GM12878 (cell line): ENCODE measurements around the gene INHBC. TPM values are rescaled to one million over a fixed set of nuclear protein-coding genes. Genes with fewer than 3 reads are reported as not detected.
"Not testable (repeated sequence)": the region's sequence is repeated elsewhere in the genome, so short reads cannot be mapped to it uniquely, and the experiment has no call there.

ENCODE experiments used
- ATAC-seq: fragments of 200-7000 bp; cut with Tn5 transposase; 3 replicates; pipeline ENCODE4 v1.9.1; 2020; ENCODE audit warnings: mild to moderate bottlenecking, moderate library complexity
- BruUV-seq: library from RNA; stranded (reverse); fragments of 400-500 nt; replicated peaks from 2 replicates; lab custom pipeline; 2021; lab: Mats Ljungman, UMichigan
- CTCF ChIA-PET: fragments of 300-600 bp; sonication (Branson Sonifier 250); formaldehyde crosslinking; extraction: SDS; loops from one replicate; lab custom pipeline; 2021; ENCODE audit warnings: inconsistent platforms; lab: Yijun Ruan, JAX
- POLR2A ChIA-PET: fragments of 350-600 bp; formaldehyde crosslinking; extraction: SDS; loops from one replicate; lab custom pipeline; 2021; ENCODE audit warnings: inconsistent platforms; lab: Charles Lee
- RAD21 ChIA-PET: fragments of 300-600 bp; sonication (Branson Sonifier 250); formaldehyde crosslinking; loops from one replicate; lab custom pipeline; 2023; ENCODE audit warnings: antibody characterized with exemption; ENCODE audit not compliant: unreplicated experiment; lab: Charles Lee
- SMC1A ChIA-PET: fragments of 300-600 bp; sonication (Branson Sonifier 250); formaldehyde crosslinking; loops from one replicate; lab custom pipeline; 2023; ENCODE audit not compliant: unreplicated experiment, uncharacterized antibody; lab: Charles Lee
- DNase-seq: peaks from one replicate; pipeline ENCODE4 v3.0.0-alpha.2; 2011; ENCODE audit warnings: low read depth, low spot score
- FAIRE-seq: peaks from 3 replicates; lab custom pipeline; 2011; peaks lifted over from hg19 to GRCh38; lab: Jason Lieb, UNC
- H2AFZ ChIP-seq: 2 replicates; pipeline ENCODE4 v1.6.0; 2011; ENCODE audit warnings: low read depth, low read length, control low read depth; ENCODE audit not compliant: control insufficient read depth
- H3K27ac ChIP-seq: 2 replicates; pipeline ENCODE4 v1.5.1; 2011; ENCODE audit warnings: control low read depth; ENCODE audit not compliant: control insufficient read depth, insufficient read depth
- H3K27me3 ChIP-seq, 2 experiments: replicated peaks in 1 of 2; 2 replicates each; pipeline versions ENCODE4 v1.6.0 to v1.6.1; 2011; ENCODE audit warnings: low read length in 1 of 2; ENCODE audit not compliant: control insufficient read depth in 2 of 2, insufficient read depth in 2 of 2
- H3K36me3 ChIP-seq, 2 experiments: 2 replicates each; pipeline ENCODE4 v1.5.1; 2011; ENCODE audit warnings: low read length in 1 of 2; ENCODE audit not compliant: control insufficient read depth in 2 of 2, insufficient read depth in 2 of 2
- H3K4me1 ChIP-seq: 2 replicates; pipeline ENCODE4 v1.6.1; 2011; ENCODE audit warnings: mild to moderate bottlenecking, low read length, moderate library complexity, mixed read lengths; ENCODE audit not compliant: control insufficient read depth, insufficient read depth
- H3K4me2 ChIP-seq: 2 replicates; pipeline ENCODE4 v1.6.0; 2011; ENCODE audit warnings: control low read depth; ENCODE audit not compliant: control insufficient read depth, insufficient read depth
- H3K4me3 ChIP-seq: fragments of 200-600 bp; sonication (generic); 2 replicates; pipeline ENCODE4 v1.5.1; 2016
- H3K79me2 ChIP-seq: 2 replicates; pipeline ENCODE4 v1.6.0; 2011; ENCODE audit warnings: low read length; ENCODE audit not compliant: control insufficient read depth, insufficient read depth
- H3K9ac ChIP-seq: 2 replicates; pipeline ENCODE4 v1.8.0; 2011; ENCODE audit warnings: low read length, control low read depth, mixed read lengths; ENCODE audit not compliant: control insufficient read depth, insufficient read depth
- H3K9me3 ChIP-seq: replicated peaks from 3 replicates; pipeline ENCODE4 v1.5.1; 2011; ENCODE audit warnings: mild to moderate bottlenecking, low read length; ENCODE audit not compliant: control insufficient read depth, insufficient read depth
- H4K20me1 ChIP-seq: 2 replicates; pipeline ENCODE4 v1.6.0; 2011; ENCODE audit not compliant: control insufficient read depth, insufficient read depth
- CBX5 ChIP-seq: sonication (generic); IDR thresholded peaks from 2 replicates; pipeline ENCODE4 v1.6.1; 2016; ENCODE audit warnings: low read depth, moderate library complexity, mild to moderate bottlenecking, inconsistent platforms
- RUNX3 ChIP-seq: IDR thresholded peaks from 2 replicates; pipeline ENCODE4 v1.6.1; 2012; ENCODE audit warnings: low read length, inconsistent platforms
- ZNF217 ChIP-seq: fragments of 450-650 bp; IDR thresholded peaks from 2 replicates; pipeline ENCODE4 v1.6.1; 2017; ENCODE audit warnings: antibody characterized with exemption, mild to moderate bottlenecking
- WGBS: methylation state at CpG from one replicate; pipeline ENCODE4 v1.1.6; 2016; ENCODE audit warnings: low lambda C conversion rate; ENCODE audit not compliant: insufficient replicate concordance, insufficient coverage; ENCODE audit errors: missing lambda C conversion rate; 5-methylcytosine and 5-hydroxymethylcytosine counted together
- in situ Hi-C: fragments of 300-500 bp; cut with MboI; formaldehyde crosslinking; loops from 9 replicates; pipeline ENCODE4 v1.14.3; 2018; ENCODE audit warnings: mixed read lengths
- intact Hi-C: fragments of 100-400 bp; cut with micrococcal nuclease; formaldehyde crosslinking; loops from one replicate; pipeline ENCODE4 v1.14.2; 2022; ENCODE audit not compliant: unreplicated experiment
- polyA plus RNA-seq, 11 experiments: library from polyadenylated mRNA; depleted of rRNA in 4 of 11; unstranded in 6 of 11; stranded (reverse) in 5 of 11; fragments of >200 nt; fragmentation: Nextera tagmentation in 4 of 11; fragmentation: Illumina TruSeq in 1 of 11; extraction: Ambion mirVana in 4 of 11; extraction: Trizol in 1 of 11; gene quantifications; 1 replicate in 1 of 11; 2 replicates in 10 of 11; pipeline versions ENCODE4 v1.2.1 to v1.2.3, GENCODE V29; 2011 to 2016; ENCODE audit warnings: inconsistent platforms in 2 of 11, missing spikeins in 2 of 11, low read depth in 1 of 11
- total RNA-seq, 4 experiments: library from RNA; depleted of rRNA in 3 of 4; stranded (reverse); fragments of >200 nt in 3 of 4; fragmentation: Illumina TruSeq in 1 of 4; extraction: Trizol in 1 of 4; gene quantifications; 2 replicates each; pipeline versions ENCODE4 v1.2.1 to v1.2.3, GENCODE V29; 2013 to 2021
- TF ChIP-seq, protein P1 (sequence below): fragments of 450-650 bp; IDR thresholded peaks from 2 replicates; pipeline ENCODE4 v1.6.1; 2014; ENCODE audit warnings: mild to moderate bottlenecking

The INHBC gene
- total and polyA plus RNA-seq, 10 of the 15 experiments (the other 5 are each of a cell fraction or from before 2014, with no cell fraction given): 0.04 to 0.22 (median 0.13) TPM; not detected in 5

DNA sequence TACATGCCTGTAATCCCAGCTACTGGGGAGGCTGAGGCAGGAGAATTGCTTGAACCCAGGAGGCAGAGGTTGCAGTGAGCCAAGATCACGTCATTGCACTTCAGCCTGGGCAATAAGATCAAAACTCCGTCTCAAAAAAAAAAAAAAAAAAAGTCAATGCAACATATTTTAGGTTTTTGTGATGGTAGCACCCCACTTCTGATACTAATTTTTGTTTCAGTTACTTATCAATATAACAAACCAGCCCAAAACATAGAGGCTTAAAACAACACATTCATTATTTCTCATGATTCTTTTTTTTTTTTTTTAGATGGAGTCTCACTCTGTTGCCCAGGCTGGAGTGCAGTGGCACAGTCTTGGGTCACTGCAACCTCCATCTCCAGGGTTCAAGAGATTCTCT lies 6.8 kb downstream of the INHBC start:
- intact Hi-C loops, H3K79me2 ChIP-seq, DNase-seq, H3K9me3 ChIP-seq, H3K4me1 ChIP-seq, FAIRE-seq, H3K36me3 ChIP-seq, H3K9ac ChIP-seq, H4K20me1 ChIP-seq, ATAC-seq, H3K27me3 ChIP-seq, in situ Hi-C loops, BruUV-seq, H3K27ac ChIP-seq, H3K4me3 ChIP-seq, H2AFZ ChIP-seq, RAD21 ChIA-PET, H3K4me2 ChIP-seq: not testable (repeated sequence)
- SMC1A ChIA-PET: interaction anchor here (2.0 kb wide), 1 partner anchor 11 kb away, joined by 7 read pairs; no protein-coding TSS in a partner anchor
- 0% methylated on average over 1 of the region's 2 CpGs for WGBS
- POLR2A ChIA-PET: interaction anchor here (1.0 kb wide), 1 partner anchor 11 kb away, joined by 3 read pairs; no protein-coding TSS in a partner anchor
- CTCF ChIA-PET: interaction anchor here (6.3 kb wide), 1 partner anchor 13 kb away, joined by 49 read pairs; the partner anchor contains the start of gene INHBE

DNA sequence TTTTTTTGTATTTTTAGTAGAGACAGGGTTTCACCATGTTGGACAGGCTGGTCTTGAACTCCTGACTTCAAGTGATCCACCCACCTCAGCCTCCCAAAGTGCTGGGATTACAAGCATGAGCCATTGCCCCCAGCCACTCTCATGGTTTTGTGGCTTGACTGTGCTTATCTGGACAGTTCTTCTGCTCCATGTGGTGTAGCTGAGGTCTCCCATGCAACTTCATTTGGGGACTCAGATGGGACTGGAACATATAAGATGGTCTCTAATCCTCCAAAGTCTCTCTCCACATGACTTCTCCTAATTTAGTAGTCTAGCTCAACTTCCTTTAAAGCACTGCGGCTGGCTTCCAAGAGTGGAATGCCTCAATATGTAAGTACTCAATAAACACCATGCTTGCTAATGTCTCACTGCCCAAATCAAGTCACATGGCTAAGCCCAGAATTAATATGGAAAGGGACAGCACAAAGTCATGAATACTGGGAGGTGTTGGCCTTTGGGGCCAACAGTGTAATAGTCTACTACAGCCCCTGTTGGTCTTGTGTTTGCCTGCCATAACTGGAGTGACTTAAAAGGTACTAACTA lies 7.4 kb downstream of the INHBC start:
- H3K79me2 ChIP-seq: no peaks in the 10 kb centered on the region
- no peaks in the 10 kb centered on the region for H3K27me3 ChIP-seq
- no peaks in the 10 kb centered on the region; the same call in 1 of the 3 replicates for H3K9me3 ChIP-seq
- in situ Hi-C loops: no loop called here
- TF ChIP-seq RUNX3 (no peak), CBX5 (no peak), ZNF217 (no peak)
- TF ChIP-seq, protein P1, sequence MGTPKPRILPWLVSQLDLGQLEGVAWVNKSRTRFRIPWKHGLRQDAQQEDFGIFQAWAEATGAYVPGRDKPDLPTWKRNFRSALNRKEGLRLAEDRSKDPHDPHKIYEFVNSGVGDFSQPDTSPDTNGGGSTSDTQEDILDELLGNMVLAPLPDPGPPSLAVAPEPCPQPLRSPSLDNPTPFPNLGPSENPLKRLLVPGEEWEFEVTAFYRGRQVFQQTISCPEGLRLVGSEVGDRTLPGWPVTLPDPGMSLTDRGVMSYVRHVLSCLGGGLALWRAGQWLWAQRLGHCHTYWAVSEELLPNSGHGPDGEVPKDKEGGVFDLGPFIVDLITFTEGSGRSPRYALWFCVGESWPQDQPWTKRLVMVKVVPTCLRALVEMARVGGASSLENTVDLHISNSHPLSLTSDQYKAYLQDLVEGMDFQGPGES: no peak
- no peak overlapping the region for H3K9ac ChIP-seq
- H3K4me1 ChIP-seq: no peaks in the 10 kb centered on the region
- no peak for ATAC-seq
- no peaks in the 10 kb centered on the region for H3K36me3 ChIP-seq
- no peak overlapping the region for H3K27ac ChIP-seq
- 44% methylated on average over 1 of the region's 1 CpG for WGBS
- no peak for DNase-seq
- BruUV-seq: no TSS peak
- intact Hi-C loops: no loop called here
- CTCF ChIA-PET: interaction anchor here (6.3 kb wide), 1 partner anchor 12 kb away, joined by 49 read pairs; the partner anchor contains the start of gene INHBE
- POLR2A ChIA-PET: no interaction called here
- SMC1A ChIA-PET: interaction anchor here (1.0 to 2.0 kb wide), 3 partner anchors 11 to 133 kb away, joined by 3 to 7 read pairs (median 3); no protein-coding TSS in a partner anchor
- H3K4me2 ChIP-seq: no peak overlapping the region
- H2AFZ ChIP-seq: no peak overlapping the region
- RAD21 ChIA-PET: interaction anchor here (1.1 to 1.2 kb wide), 2 partner anchors 131 to 134 kb away, joined by 3 read pairs; no protein-coding TSS in a partner anchor
- H3K4me3 ChIP-seq: no peak overlapping the region
- no peaks in the 10 kb centered on the region for H4K20me1 ChIP-seq
- no peak for FAIRE-seq

DNA sequence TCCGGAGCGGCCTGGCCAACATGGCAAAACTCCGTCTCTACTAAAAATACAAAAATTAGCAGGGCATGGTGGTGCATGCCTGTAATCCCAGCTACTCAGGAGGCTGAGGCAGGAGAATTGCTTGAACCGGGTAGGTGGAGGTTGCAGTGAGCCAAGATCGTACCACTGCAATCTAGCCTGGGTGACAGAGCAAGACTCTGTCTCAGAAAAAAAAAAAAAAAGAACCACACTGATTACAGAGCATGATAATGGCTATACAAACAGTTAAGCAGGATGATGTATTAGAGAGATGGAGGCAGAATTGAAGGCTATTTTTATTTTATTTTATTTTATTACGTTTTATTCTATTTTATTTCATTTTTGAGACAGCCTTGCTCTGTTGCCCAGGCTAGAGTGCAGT lies 9.8 kb downstream of the INHBC start:
- FAIRE-seq, ATAC-seq, H3K27ac ChIP-seq, in situ Hi-C loops, H2AFZ ChIP-seq, H3K27me3 ChIP-seq, H3K4me3 ChIP-seq, H3K4me1 ChIP-seq, H4K20me1 ChIP-seq, intact Hi-C loops, H3K9me3 ChIP-seq, DNase-seq, H3K79me2 ChIP-seq, H3K36me3 ChIP-seq, SMC1A ChIA-PET, H3K4me2 ChIP-seq, BruUV-seq, H3K9ac ChIP-seq: not testable (repeated sequence)
- 71% methylated on average over 6 of the region's 6 CpGs for WGBS
- RAD21 ChIA-PET: interaction anchor here (1.3 to 1.5 kb wide), 2 partner anchors 9 to 15 kb away, joined by 3 to 5 read pairs; partner anchors contain the start of gene GLI1
- POLR2A ChIA-PET: interaction anchor here (2.3 kb wide), 1 partner anchor 11 kb away, joined by 5 read pairs; the partner anchor contains the start of gene INHBE
- CTCF ChIA-PET: interaction anchor here (0.9 to 6.3 kb wide), 6 partner anchors 9 to 201 kb away, joined by 3 to 49 read pairs (median 6); partner anchors contain the start of gene INHBE
